HG03060 (cell line): Measurements from ENCODE around the gene MED12L.

Source experiments
- ATAC-seq: cut with Tn5 transposase; IDR thresholded peaks from one replicate; pipeline ENCODE4 v1.9.1; 2021; ENCODE audit warnings: low read depth, moderate number of reproducible peaks; ENCODE audit not compliant: unreplicated experiment

Gene MED12L

DNA sequence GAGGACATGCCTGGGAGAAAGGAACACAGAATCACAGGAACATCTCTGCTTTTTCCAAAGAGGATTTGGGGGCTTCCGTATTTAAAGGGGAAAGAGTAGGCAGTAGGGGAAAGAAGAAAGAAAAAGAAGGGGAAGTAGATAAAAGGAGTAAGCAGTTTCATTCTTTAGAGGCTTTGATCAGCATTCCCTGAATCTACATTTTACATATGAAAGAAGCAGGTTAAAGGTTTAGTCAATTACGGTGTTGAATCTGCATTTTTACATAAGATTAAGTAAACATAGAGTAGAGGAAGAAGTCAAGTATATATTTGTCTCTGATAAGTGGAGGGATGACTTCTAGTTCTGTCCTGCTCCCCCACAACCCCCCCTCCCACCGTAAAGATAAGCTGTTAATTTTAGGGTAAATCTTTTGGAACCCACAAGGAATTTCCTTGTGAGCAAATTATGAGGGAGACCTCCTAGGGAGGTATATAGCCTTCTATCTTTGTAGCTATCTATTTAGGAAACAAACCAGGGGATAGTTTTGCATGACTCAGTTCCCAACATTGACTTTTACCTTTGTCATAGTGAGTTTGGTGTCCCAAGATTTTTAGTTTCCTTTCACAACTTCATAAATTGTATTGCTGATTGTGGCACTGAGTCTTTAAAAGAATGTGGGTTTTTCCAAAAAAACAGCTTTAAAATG is 307.8 kb downstream of the MED12L start:
- ATAC-seq, result no peak

DNA sequence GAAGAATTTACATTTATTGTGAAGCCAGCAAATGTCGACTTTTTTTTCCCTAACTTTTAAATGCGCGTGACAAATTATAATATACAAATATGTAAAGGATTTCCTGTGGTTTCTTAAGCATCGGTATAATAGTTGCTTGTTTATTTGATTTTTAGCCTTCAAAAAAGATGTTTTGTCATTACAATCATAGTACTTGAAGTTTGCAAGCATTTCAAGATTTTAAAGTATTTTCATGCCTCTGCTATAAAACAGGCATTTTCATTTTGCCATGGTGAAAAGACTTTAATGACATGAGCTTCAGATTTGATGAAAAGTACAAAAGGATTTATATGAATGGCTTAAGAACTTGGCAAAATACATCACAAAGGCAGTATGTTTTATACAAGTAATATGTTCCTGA is 308.5 kb downstream of the MED12L start:
- no peak for ATAC-seq

DNA sequence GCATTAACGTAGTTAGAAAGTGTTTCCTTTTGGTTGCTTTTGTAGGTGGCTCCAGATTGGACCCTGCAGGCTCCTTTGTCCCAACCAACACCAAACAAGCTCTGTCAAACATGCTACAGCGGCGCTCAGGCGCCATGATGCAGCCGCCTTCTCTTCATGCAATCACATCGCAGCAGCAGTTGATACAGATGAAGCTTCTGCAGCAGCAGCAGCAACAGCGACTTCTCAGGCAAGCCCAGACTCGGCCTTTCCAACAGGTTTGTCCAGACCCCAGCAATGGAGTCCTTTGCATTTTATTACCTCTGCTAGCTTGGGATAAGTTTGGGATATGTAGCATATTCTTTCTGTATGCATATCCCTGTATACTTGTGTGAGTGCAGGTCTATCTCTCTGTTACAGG is 309.1 kb downstream of the MED12L start:
- no peak for ATAC-seq

DNA sequence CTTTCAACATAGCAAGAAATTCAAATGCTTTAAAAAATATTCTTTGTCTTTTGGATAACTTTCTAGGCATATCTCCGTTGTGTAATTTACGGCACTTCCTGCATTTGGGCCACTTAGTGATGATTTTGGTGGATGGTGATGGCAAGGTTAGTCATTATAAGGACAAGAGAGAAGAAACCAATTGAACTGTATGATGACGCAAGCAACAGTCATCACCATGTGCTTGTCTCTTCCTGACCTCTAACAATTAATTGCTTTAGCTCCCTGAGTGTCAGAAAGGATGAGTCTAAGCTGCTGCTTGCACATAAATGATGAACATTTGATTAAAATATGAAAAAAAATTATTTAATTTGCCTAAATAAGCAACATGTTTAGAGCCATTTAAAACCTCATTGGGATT is 310.3 kb downstream of the MED12L start:
- ATAC-seq, result no peak

DNA sequence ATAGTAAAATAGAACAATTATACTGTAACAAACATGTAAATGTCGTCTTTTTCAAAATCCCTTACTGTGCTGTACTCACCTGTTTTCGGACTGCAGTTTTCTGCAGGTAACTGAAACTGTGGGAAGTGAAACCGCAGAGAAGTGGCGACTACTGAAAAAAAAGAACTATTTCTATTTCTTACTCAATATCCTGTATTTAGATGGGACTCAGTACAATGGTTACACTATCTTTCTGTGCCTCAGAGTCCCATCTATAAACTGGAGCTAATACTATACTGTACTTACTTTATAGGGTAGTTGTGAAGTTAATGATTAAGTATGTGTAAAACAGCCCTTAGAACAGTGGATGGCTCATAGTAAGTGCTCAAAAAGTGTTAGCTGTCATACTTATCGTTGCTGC is 313.4 kb downstream of the MED12L start:
- ATAC-seq, result no peak

DNA sequence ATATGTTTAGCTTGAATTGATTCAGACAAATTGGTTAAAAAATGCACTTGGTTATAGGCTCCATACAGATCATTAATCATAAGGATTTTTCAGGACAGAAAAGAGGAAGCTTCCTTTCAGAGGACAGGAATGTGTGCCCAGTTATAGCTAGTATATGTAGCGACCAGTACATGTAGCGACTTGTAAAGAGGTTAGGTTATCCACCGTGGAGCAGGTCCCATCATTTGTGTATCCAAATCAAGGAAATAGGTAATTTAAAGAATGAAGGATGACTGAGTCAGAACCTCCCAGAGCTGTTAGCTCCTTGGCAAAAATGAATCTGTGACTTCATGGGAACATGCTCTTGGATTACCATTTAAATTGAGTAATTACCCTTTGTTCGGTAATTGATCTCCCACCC is 314.9 kb downstream of the MED12L start:
- no peak for ATAC-seq

DNA sequence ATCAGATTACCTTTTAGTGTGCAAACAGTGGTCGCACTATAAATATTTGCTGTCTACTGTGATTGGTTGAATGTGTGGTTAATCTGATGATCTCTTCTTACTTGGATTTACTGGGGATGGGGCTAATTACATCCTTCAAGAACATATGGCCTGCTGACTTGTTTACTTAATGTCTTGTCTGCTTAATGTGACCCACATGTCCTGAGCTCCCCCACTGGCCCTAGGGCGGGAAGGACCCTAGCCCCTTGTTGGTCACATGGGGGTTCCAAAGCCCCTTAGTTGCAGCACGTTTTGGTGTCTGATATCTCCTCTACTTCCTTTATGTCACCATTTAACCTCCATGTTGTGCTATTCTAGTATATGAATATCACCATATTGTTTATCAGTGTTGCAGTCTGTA is 316.9 kb downstream of the MED12L start:
- no peak for ATAC-seq

DNA sequence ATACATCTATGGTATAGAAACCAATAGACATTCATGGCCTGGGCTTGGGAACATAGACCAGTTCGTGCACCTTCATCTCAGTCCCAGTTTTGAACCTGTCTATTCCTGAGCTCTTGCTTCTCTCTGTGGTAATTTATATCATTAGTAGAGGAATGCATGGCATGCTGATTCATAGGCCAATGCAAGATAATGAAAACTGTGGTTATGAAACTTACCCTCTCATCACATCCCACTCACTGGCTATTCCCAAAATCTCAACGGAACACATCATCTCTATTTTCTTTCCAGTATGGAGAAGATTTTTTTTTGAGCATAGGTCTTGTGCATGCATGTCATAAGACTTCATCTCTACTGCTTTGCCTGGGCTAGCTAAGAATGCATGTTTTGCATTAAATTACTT is 317.8 kb downstream of the MED12L start:
- ATAC-seq, result no peak

DNA sequence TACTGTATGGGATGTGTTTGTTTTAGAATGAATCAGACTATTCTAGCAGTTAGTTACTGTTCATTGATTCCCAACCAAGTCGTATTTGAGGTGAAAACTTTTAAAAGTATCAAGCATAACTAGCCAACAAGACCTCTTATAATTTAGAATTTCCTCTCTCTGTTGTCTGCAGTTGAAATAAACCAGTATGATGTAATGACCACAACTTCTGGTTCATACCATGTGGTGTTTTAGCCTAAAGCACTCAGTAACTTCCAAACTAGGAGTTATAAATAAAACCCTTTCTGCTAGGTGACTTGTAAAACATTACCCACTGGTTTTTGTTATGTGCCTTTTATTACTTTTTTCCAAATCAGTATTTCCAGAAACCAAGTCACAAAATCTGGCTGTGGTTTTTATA is 318.9 kb downstream of the MED12L start:
- ATAC-seq, result no peak

DNA sequence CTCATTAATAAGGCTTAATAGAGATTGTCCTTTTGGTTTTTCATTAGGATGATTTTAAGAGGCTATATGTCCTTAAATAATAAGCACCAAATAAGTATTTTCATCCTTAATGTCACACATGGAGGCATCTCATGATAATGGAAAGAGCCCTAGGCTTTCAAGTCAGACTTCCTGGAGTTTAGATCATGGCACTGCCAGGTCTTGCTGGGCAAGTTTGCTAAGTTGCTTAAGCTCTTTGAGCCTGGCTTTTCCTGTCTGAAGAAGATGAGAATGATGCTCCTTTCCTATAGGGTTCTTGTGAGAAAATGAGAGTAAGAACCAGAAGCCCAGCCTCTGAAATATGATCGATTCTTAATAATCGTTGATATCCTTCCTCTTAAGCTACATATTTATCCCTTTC is 322.5 kb downstream of the MED12L start:
- ATAC-seq, result no peak

DNA sequence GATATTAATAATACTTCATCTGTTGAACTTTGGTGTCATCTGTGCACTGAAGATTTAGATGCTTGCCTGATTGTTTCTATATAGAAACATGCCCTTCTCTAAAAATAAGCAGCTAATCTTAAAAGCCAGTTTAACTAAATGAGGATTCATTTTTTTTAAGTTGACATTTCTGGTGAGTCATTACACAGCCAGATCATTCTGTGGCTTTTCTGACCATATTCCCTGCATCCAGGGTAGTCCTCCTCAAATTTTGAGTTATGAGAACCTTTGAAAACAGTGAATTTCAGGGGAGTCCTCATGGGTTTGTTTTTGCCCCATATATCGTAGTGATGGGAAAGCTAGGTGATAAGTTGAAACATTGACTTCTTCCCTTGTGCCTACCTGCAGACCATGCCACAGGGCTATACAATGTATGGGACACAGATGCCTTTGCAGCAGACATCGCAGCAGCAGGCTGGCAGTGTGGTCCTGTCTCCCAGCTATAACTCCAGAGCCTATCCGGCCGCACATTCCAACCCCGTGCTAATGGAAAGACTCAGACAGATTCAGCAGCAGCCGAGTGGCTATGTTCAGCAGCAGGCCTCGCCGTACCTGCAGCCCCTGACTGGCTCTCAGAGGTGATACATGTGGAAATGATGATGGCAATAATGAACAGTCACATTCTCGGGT is 325.6 kb downstream of the MED12L start:
- ATAC-seq, result no peak

DNA sequence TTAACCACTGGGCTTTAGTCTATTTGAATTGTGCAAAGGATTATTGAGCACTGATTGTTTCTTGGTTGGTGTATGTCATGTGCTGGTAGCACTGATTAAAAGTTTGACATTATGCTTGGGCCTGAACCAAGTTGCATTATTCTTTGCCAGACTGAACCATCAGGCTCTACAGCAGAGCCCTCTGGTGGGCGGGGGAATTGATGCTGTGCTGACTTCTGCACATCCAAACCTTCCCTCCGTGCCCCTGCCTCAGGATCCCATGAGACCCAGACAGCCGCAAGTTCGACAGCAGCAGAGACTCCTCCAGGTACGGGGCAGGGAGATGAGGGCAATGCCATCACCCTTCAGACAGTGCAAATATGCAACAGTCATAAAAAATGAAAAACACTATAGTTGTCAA is 327.5 kb downstream of the MED12L start:
- no peak for ATAC-seq

DNA sequence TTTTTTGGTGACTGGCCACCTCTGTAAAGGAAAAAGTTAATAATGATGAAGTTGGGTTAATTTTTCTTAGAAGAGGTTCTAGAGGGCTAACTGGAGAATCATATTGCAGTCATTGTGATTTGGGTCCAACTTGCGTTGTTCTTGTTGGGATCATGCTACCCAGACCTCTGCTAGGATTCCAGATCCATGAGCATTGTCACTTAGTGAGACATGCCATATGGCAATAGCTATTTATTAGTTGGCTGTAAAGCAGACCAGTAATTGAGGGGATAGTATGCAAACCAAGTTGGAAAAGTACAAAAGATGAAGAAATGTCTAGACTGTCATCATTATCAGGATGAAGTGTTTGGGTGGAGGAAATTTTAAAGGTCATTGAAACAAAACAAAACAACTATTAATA is 329.8 kb downstream of the MED12L start:
- no peak for ATAC-seq

DNA sequence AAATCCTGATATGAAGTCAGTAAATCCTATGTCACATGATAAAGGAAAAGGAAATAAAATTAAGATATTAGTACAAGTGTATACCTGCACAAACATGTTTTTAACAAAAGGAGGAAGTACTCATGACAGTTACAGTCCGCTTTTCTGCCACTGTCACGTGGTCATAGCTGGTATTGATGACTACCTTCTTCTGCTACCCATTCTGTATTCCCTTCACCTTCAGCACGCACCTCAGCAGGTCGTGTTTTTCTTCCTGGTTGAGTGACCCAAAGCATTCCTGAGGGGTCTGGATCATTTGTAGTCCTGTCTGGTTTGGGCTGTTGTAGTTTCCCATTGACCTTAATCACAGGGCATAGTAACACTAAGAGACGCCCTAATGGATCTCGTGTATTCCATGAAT is 334.3 kb downstream of the MED12L start:
- ATAC-seq, result no peak

DNA sequence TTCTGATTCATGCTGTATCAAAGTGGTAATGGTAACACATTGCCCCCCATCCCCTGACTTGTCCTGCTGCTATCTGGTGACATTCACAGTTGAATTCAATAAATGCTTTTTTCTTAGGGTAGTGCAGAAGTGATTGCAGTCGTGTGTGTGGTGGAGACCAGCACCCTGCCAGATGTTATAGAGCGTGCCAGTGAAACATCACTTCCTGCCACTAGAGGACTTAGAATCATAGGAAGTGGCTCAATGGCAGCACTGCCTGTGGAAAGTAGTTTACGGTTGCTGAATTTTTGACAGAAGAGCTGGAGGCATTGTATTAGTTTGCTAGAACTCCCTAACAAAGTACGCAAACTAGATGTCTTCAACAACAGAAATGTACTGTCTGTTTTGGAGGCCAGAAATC is 336.5 kb downstream of the MED12L start:
- ATAC-seq, result peak; percentile 35

DNA sequence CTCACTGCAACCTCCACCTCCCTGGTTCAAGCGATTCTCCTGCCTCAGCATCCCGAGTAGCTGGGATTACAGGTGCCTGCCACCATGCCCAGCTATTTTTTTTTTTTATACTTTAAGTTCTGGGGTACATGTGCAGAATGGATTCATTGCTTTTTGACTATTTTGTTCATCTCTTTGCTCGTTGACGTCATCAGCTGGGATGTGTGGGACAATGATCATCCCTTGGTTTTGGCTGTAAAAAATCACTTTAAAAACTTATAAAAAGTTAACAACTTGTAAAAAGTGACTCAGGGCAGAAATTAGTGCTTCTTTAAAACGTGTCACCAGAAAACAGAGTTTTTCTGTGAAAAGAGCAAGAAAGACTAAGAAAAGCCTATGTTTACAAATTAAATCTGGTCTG is 337.6 kb downstream of the MED12L start:
- ATAC-seq, result no peak

DNA sequence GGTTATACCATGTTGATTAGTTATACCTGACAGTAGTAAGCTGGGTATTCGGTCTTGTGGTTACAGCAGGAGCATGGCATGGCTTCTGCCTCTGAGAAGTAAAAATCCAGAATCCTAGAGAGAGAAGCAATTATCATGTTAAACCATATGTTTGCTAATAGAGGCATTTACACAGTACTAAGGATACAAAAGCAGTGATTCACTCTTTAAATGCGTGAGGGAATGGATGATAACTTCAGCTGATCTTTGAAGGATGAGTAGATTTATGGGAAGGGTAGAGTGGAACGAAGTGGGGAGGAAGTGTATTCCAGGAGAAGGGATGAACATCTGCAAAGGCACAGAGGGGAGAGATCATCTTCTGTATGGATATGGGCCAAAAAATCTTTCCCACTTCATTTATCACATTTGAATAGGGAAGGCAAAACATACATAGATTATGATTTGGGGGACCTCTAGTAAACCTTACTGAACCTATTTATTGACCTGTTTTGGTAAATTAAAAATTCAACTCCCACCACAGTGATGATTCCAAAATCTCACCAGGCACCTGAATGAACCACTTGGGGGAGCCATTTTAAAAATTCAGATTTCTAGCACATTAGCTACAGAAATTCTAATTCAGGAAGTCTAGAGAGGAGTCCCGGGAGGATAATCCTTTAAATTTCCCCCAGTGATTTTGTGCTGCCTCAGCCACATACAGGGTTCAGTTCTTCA is 340.3 kb downstream of the MED12L start:
- peak; percentile 9 for ATAC-seq

DNA sequence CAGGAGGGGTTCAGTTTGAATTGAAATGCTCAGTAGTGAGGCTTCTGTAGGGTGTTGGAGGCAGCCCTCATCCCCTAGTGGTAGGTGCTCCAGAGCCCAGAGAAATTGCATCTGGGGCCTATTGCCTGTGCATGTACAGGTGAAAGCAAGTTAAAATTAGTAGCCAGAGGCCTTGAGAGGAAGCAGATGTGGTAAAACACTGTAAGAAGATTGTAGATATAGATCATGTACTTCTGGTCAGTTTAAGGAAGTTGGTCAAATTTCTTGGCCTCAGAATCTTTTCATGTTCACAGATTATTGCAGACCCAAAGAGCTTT is 340.8 kb downstream of the MED12L start:
- peak; percentile 82 for ATAC-seq

DNA sequence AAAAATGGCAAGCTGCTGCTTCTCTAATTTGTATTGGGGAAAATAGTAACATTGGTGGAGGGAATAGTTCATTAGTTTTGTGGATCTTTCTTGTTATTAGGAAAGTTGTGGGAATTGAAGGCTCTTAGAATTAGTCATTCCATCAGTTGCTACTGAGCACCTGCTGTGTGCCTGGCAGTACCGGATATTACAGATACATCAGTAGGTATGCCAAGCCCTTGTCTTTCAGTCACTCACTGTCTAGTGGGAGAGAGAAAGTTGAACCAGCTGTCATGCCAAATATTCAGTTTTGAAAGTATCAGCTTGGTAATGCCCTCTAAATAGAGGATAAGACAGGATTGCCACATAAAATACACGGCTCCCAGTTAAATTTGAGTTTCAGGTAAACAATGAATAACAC is 342.9 kb downstream of the MED12L start:
- no peak for ATAC-seq

DNA sequence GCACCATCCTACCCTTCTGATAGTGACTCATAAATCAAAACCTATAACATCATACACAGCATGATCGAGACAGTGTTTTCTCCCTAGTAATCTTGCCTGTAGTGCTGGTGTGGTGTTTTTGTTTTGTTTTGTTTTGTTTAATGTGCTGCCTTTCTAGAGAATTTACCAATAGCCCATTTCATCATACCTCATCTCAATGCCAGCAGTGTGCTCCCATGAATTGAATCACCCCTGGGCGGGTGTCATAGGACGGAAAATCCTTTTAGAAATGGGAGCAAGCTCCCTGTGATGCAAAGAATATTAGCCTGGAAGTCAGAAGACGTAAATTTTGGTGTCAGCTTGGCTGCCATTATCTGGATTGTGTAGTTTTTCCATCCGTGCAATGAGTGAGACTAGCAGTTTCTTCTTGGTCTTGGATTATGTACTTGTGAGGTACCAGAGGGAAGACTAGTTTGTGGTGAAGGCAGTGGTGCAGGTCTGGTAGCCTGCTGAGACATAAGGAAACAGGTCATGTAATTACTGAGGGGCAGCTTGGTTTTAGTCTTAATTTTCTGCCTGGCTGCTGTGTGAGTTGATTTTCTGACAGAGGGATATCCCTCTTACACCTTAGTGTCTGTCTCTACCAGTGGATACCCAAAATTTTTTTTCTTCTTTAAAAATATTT is 345.5 kb downstream of the MED12L start:
- ATAC-seq, result no peak

DNA sequence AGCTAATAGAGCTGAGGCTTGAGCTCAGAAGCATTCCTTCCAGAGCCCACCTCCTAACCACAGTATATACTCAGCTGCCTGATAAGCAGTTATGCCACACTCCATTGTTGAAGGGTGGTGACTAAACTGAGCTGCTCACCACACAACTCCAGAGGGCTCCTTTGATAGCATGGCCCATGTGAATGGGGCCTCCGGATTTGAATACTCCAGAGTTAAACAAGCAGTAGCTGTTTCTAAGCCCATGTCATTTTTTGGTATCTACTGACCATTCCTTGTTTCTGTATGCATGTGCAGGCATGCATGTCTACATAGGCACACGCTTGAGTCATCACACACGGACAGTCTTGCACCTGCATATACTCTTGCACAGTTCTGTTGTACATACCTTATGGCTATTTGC is 346.5 kb downstream of the MED12L start:
- ATAC-seq, result no peak
